ENCODE data around the gene USP40.

DNA sequence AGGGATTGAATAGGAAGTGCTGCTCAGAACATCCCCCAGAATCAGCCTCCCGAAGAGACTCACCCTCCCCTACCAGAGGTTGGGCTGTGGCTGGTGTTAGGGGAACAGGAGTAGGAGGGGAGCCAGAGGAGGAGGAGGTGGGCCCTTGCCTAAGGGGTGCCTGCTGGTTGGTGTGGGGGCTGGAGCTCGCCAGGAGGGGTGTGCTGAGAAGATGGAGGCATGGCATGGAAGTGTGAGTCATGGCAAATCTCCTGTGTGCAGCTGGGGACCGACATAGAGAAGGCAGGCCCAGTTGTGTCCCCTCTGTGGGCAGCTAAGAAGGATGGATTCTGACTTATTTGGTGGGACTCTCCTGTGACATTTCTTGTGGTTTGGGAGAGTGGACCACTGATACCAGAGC lies 138.6 kb downstream of the USP40 start:
- TF ChIP-seq, protein P1, sequence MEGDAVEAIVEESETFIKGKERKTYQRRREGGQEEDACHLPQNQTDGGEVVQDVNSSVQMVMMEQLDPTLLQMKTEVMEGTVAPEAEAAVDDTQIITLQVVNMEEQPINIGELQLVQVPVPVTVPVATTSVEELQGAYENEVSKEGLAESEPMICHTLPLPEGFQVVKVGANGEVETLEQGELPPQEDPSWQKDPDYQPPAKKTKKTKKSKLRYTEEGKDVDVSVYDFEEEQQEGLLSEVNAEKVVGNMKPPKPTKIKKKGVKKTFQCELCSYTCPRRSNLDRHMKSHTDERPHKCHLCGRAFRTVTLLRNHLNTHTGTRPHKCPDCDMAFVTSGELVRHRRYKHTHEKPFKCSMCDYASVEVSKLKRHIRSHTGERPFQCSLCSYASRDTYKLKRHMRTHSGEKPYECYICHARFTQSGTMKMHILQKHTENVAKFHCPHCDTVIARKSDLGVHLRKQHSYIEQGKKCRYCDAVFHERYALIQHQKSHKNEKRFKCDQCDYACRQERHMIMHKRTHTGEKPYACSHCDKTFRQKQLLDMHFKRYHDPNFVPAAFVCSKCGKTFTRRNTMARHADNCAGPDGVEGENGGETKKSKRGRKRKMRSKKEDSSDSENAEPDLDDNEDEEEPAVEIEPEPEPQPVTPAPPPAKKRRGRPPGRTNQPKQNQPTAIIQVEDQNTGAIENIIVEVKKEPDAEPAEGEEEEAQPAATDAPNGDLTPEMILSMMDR (IDR thresholded peaks at IDR 0.05 in 4 of 5, conservative IDR thresholded peaks at IDR 0.05 in 1 of 5) = no peak
- TF ChIP-seq POLR2A (IDR thresholded peaks at IDR 0.05) = no peak
